ENCODE data around the gene NLGN4X.
"Not testable (repeated sequence)": the region's sequence is repeated elsewhere in the genome, so short reads cannot be mapped to it uniquely, and the experiment has no call there.

GRCh38 chrX:5903586-5904190 lies 325.0 kb downstream of the NLGN4X start:
- not testable (repeated sequence) for TF ChIP-seq EP300 (IDR thresholded peaks at IDR 0.05); POLR2AphosphoS5 (IDR thresholded peaks at IDR 0.05); POLR2A (IDR thresholded peaks at IDR 0.05; ENCODE audit: low read depth)
